ENCODE measurements around the gene EPB42.

- TF ChIP-seq CTCF (IDR thresholded peaks at IDR 0.05) (no peak), POLR2A (IDR thresholded peaks at IDR 0.05) (no peak), POLR2AphosphoS5 (IDR thresholded peaks at IDR 0.05) (no peak), EP300 (IDR thresholded peaks at IDR 0.05) (no peak)
Observed at GRCh38 chr15:43208052-43209002, 12.5 kb downstream of the EPB42 start.
